Peyer's patch (tissue), 4 donors: ENCODE data around the gene DCLK2. TPM values are rescaled to one million over a fixed set of nuclear protein-coding genes. Genes with fewer than 3 reads are reported as not detected.
A peak's percentile ranks its signal among the peaks of the same experiment; 100 is the strongest.

Source experiments
- DNase-seq, 3 donors: peaks; one replicate each; pipeline ENCODE4 v3.0.0-alpha.2; 2017 to 2019
- H3K27ac ChIP-seq, 4 donors: fragments of 200-600 bp; sonication (generic); one replicate each; pipeline ENCODE4 v1.5.1; 2016 to 2019
- H3K27me3 ChIP-seq, 2 donors: fragments of 200-600 bp; sonication (generic); one replicate each; pipeline ENCODE4 v1.5.1; 2019
- H3K36me3 ChIP-seq, 3 donors: fragments of 200-600 bp; sonication (generic); one replicate each; pipeline ENCODE4 v1.5.1; 2016 to 2019
- H3K4me1 ChIP-seq, 4 donors: fragments of 200-600 bp; sonication (generic); one replicate each; pipeline ENCODE4 v1.5.1; 2016 to 2019
- H3K4me3 ChIP-seq, 4 donors: fragments of 200-600 bp; sonication (generic); 1 replicate in 3 of 4; 2 replicates in 1 of 4; pipeline ENCODE4 v1.5.1; 2016 to 2019; ENCODE audit warnings: mild to moderate bottlenecking in 1 of 4
- H3K9me3 ChIP-seq, 4 donors: fragments of 200-600 bp; sonication (generic); one replicate each; pipeline ENCODE4 v1.5.1; 2016 to 2019; ENCODE audit warnings: mild to moderate bottlenecking in 1 of 4
- CTCF ChIP-seq, 6 experiments: fragments of 450-650 bp in 4 of 6; fragments of 200-600 bp in 2 of 6; sonication (generic) in 1 of 6; IDR thresholded peaks; one replicate each; pipeline ENCODE4 v1.5.1; 2017 to 2019; ENCODE audit warnings: antibody characterized with exemption in 6 of 6, mild to moderate bottlenecking in 3 of 6, moderate library complexity in 1 of 6
- POLR2A ChIP-seq, 2 donors: fragments of 450-650 bp; IDR thresholded peaks; one replicate each; pipeline ENCODE4 v1.5.1; 2017; ENCODE audit warnings: antibody characterized with exemption in 2 of 2, mild to moderate bottlenecking in 2 of 2, moderate library complexity in 2 of 2
- total RNA-seq, 4 donors: library from RNA; depleted of rRNA; stranded (reverse); fragments of >200 nt; gene quantifications; one replicate each; pipeline ENCODE4 v1.1.0, GENCODE V29; 2016

The DCLK2 gene
- total RNA-seq, 4 donors from 2014 or later, result 2.1 to 12.4 (median 3.1) TPM

DNA sequence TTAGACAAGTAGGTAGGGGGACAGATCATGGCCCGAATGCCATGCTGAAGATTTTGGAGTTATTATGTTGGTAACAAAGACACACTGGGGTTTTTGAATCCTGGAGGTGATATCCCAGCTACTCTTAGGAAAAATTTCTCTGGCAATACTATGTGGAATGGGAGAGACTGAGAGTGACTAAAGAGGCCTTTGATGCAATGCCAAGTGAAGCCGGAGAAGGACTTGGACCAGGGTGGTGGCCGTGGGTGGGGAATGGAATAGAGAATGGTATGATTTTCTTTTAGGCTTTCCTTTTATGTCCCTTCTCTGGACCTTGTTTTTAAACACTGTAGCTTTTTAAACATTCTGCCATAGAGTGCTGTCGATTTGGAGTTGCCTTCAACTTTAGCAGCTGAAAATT, 141.6 kb downstream of the DCLK2 start:
- Histone ChIP-seq H3K27me3 (no peaks in the 10 kb centered on the region), H3K4me1 (peaks cover 0 to 6% (median 0%) of the 10 kb centered on the region in 4 donors), H3K9me3 (no peaks in the 10 kb centered on the region), H3K36me3 (no peaks in the 10 kb centered on the region), H3K27ac (no peak overlapping the region), H3K4me3 (no peak overlapping the region)
- TF ChIP-seq POLR2A (IDR thresholded peaks at IDR 0.05), result no peak
- TF ChIP-seq CTCF (IDR thresholded peaks at IDR 0.05), result no peak
- no peak for DNase-seq

- Histone ChIP-seq H3K9me3 (no peaks in the 10 kb centered on the region), H3K4me3 (no peak overlapping the region), H3K4me1 (peaks cover 0 to 1% (median 0%) of the 10 kb centered on the region in 4 donors), H3K27ac (peak overlapping the region in 1 of 4 donors; percentile 52), H3K36me3 (no peaks in the 10 kb centered on the region), H3K27me3 (no peaks in the 10 kb centered on the region)
- TF ChIP-seq CTCF (IDR thresholded peaks at IDR 0.05), result no peak
- DNase-seq, result no peak
These were observed 146.8 kb downstream of the DCLK2 start for GRCh38 chr4:150224896-150225591.

DNA sequence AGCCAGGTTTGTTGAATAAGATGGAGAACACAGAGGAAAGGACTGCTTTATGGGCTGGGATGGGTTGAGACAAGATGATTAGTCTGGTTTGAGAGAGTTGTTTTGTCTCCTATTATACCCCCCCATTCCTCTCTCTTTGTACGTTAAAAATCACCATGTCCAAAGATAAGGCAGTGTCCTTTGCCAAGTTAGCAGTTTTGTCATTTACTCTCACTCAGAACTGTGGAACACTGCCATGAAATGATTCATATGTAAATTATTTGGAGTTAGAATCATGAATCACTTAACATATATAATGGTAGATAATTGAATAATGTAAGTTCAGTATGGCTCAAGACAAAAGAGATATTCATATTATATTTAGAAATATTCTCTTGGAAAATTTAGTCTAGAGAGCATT, 151.3 kb downstream of the DCLK2 start:
- no peaks in the 10 kb centered on the region for H3K27me3 ChIP-seq
- H3K4me1 ChIP-seq, result no peaks in the 10 kb centered on the region
- no peak overlapping the region for H3K27ac ChIP-seq
- TF ChIP-seq POLR2A (IDR thresholded peaks at IDR 0.05) (no peak), CTCF (IDR thresholded peaks at IDR 0.05) (no peak)
- no peaks in the 10 kb centered on the region for H3K36me3 ChIP-seq
- no peak overlapping the region for H3K4me3 ChIP-seq
- no peak for DNase-seq
- no peaks in the 10 kb centered on the region for H3K9me3 ChIP-seq

- no peak overlapping the region for H3K4me3 ChIP-seq
- no peaks in the 10 kb centered on the region for H3K27me3 ChIP-seq
- DNase-seq, result no peak
- H3K36me3 ChIP-seq, result no peaks in the 10 kb centered on the region
- H3K9me3 ChIP-seq, result no peaks in the 10 kb centered on the region
- TF ChIP-seq POLR2A (IDR thresholded peaks at IDR 0.05) (no peak), CTCF (IDR thresholded peaks at IDR 0.05) (no peak)
- H3K27ac ChIP-seq, result no peak overlapping the region
- no peaks in the 10 kb centered on the region for H3K4me1 ChIP-seq
These were observed 152.3 kb downstream of the DCLK2 start for GRCh38 chr4:150230561-150230960.

GRCh38 chr4:150231107-150231770, 153.0 kb downstream of the DCLK2 start:
- no peak for DNase-seq
- Histone ChIP-seq H3K27ac (no peak overlapping the region), H3K27me3 (no peaks in the 10 kb centered on the region), H3K4me3 (no peak overlapping the region), H3K36me3 (no peaks in the 10 kb centered on the region), H3K9me3 (no peaks in the 10 kb centered on the region), H3K4me1 (no peaks in the 10 kb centered on the region)
- TF ChIP-seq POLR2A (IDR thresholded peaks at IDR 0.05), result no peak
- no peak for TF ChIP-seq CTCF (IDR thresholded peaks at IDR 0.05)
